ENCODE data around the gene NAA16.
"Not testable (repeated sequence)": the region's sequence is repeated elsewhere in the genome, so short reads cannot be mapped to it uniquely, and the experiment has no call there.

NAA16 gene

DNA sequence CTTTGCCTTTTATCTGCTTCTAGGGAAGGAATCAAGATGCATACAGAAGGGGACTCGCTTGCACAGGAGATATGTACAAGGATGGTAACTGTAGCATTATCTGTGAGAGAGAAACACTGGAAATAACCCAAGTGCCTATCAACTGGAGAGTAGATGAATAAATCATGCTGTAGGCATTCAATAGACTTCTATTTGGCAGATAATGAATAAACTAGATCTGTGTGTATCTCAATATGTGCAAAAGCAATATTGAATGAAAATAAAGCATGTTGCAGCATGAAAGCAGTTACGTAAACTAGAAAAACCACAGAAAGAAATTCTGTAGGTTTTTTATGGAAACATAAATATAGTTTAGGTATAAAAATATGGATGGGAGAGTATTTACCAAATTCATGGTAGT lies 107.7 kb downstream of the NAA16 start:
- DNase-seq (ENCODE audit: low read depth) = no peak
- H3K4me3 ChIP-seq (ENCODE audit: low read length) = no peak overlapping the region
- TF ChIP-seq CTCF (conservative IDR thresholded peaks at IDR 0.05; ENCODE audit: low read length) = no peak

DNA sequence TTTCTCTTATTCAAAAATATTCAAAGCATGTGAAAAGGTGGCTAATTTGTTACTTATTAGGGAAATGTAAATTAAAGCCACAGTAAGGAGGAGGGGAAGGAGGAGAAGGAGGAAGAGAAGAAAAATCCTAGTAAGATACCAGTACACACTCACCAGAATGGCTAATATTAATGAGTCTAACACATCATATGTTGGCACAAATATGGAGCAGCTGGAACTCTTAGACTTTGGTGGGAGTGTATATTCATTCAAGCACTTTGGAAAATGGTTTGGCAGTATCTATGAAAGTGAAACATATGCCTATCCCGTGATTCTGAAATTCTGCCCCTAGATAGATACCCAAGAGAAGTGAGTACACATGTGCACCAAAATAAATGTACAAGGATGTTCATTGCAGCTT lies 108.1 kb downstream of the NAA16 start:
- H3K4me3 ChIP-seq (ENCODE audit: low read length) = no peak overlapping the region
- no peak for TF ChIP-seq CTCF (conservative IDR thresholded peaks at IDR 0.05; ENCODE audit: low read length)
- no peak for DNase-seq (ENCODE audit: low read depth)

DNA sequence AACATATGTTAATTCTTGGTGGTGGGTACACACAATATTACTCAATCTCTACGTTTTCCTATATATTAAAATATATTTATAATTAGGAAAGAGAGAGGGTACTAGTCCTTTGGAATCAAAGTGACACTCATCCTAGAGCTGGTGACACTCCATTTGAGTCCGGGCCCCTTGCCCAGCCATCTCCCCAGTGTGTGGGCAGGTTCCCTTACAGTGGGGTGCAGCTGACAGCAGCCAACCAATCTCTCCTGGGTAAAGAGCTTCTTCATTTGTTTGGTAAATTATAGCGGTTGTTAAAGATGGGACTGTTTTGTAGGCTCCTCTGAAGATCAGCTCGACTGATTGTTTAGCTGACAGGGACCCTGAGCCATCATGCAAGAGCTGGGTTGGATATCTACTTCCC lies 109.1 kb downstream of the NAA16 start:
- no peak for DNase-seq (ENCODE audit: low read depth)
- no peak for TF ChIP-seq CTCF (conservative IDR thresholded peaks at IDR 0.05; ENCODE audit: low read length)
- no peak overlapping the region for H3K4me3 ChIP-seq (ENCODE audit: low read length)

DNA sequence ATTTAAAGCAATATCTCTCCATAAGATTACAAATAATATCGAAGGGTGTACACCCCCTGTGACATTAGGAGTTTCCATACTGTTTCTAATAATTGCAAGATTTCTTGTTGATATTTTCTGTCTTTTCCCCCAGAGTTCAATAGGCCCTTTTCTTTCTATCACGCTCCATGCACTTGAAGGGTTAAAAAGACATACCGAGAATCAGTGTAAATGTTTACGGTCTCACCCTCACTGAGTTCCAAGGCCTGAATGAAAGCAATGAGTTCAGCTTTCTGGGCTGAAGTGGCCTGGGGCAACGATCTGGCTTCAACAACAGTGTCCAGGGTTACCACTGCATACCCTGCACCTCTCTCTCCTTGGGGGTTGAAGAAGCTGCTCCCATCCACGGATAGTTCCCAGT lies 110.3 kb downstream of the NAA16 start:
- H3K4me3 ChIP-seq (ENCODE audit: low read length); DNase-seq (ENCODE audit: low read depth): not testable (repeated sequence)

DNA sequence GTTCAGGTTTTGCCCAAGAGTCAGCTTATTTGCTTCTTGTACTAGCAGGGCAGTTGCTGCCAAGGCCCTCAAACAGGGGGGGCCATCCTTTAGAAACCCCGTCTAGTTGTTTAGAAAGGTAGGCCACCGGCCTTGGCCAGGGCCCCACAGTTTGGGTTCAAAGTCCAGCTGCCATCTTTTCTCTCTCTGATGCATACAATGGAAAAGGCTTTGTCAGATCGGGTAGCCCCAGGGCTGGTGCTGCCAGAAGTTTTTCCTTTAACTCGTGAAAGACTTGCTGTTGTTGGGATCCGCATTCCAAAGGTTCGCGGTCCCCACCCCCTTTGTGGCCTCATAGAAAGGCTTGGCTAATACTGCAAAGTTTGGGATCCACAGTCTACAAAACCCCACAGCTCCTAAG lies 110.9 kb downstream of the NAA16 start:
- not testable (repeated sequence) for DNase-seq (ENCODE audit: low read depth); H3K4me3 ChIP-seq (ENCODE audit: low read length)

DNA sequence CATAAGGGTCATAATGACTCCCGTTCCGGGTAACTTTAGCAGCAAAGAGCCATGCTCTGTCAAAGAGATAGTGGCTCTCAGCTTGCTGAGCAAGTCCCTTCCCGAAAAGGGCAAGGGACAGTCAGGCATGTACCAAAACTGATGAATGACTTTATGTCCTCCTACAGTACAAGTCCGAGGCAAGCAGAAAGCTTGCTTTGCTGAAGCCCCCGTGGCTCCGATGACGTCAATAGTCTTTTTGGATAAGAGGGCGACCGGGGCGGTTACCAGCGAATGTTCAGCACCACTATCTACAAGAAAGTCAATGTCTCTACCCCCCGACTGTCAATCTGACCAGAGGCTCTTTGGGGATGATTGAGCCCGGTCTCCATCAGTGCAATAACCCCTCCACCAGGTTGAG lies 112.2 kb downstream of the NAA16 start:
- not testable (repeated sequence) for H3K4me3 ChIP-seq (ENCODE audit: low read length); DNase-seq (ENCODE audit: low read depth)

GRCh38 chr13:41424675-41425074 lies 113.6 kb downstream of the NAA16 start:
- DNase-seq (ENCODE audit: low read depth); H3K4me3 ChIP-seq (ENCODE audit: low read length): not testable (repeated sequence)

GRCh38 chr13:41426047-41426446 lies 115.0 kb downstream of the NAA16 start:
- TF ChIP-seq CTCF (conservative IDR thresholded peaks at IDR 0.05; ENCODE audit: low read length) = no peak
- DNase-seq (ENCODE audit: low read depth) = no peak
- no peak overlapping the region for H3K4me3 ChIP-seq (ENCODE audit: low read length)

Measured in AG10803 (cell line).